ENCODE results near the gene CYTH2. TPM values are rescaled to one million over a fixed set of nuclear protein-coding genes. Genes with fewer than 3 reads are reported as not detected.

Gene CYTH2
- polyA plus RNA-seq, 5 donors = 72.6 to 112 (median 87.8) TPM

Other genes starting within 250 kb of the CYTH2 start
- 10 to 100 TPM; 58.7 to 96.3 (median 86.0) TPM for gene CARD8, start 213.5 kb upstream of the CYTH2 start, polyA plus RNA-seq (ENCODE audit: insufficient read depth in 1 of 5, insufficient read length in 5 of 5, low replicate concordance in 1 of 5)
- gene ZNF114, start 199.3 kb upstream of the CYTH2 start, polyA plus RNA-seq (ENCODE audit: insufficient read depth in 1 of 5, insufficient read length in 5 of 5, low replicate concordance in 1 of 5) = 10 to 100 TPM in 1 of 5 donors, 1 to 10 TPM in 4; 8.1 to 10.6 (median 9.0) TPM
- gene EMP3, start 143.8 kb upstream of the CYTH2 start, polyA plus RNA-seq (ENCODE audit: insufficient read depth in 1 of 5, insufficient read length in 5 of 5, low replicate concordance in 1 of 5) = 100 to 1,000 TPM in 4 of 5 donors, 10 to 100 TPM in 1; 98.1 to 129 (median 108) TPM
- 1 to 10 TPM; 6.6 to 9.2 (median 7.7) TPM for gene TMEM143, start 105.4 kb upstream of the CYTH2 start, polyA plus RNA-seq (ENCODE audit: insufficient read depth in 1 of 5, insufficient read length in 5 of 5, low replicate concordance in 1 of 5)
- under 1 TPM in 1 of 5 donors, not detected in 4; 0.27 TPM for gene SYNGR4, start 105.0 kb upstream of the CYTH2 start, polyA plus RNA-seq (ENCODE audit: insufficient read depth in 1 of 5, insufficient read length in 5 of 5, low replicate concordance in 1 of 5)
- gene KDELR1, start 77.8 kb upstream of the CYTH2 start, polyA plus RNA-seq (ENCODE audit: insufficient read depth in 1 of 5, insufficient read length in 5 of 5, low replicate concordance in 1 of 5) = 100 to 1,000 TPM; 141 to 191 (median 175) TPM
- gene GRIN2D, start 75.7 kb upstream of the CYTH2 start, polyA plus RNA-seq (ENCODE audit: insufficient read depth in 1 of 5, insufficient read length in 5 of 5, low replicate concordance in 1 of 5) = under 1 TPM; 0.13 to 0.58 (median 0.40) TPM
- 10 to 100 TPM; 17.5 to 30.9 (median 21.7) TPM for gene GRWD1, start 23.4 kb upstream of the CYTH2 start, polyA plus RNA-seq (ENCODE audit: insufficient read depth in 1 of 5, insufficient read length in 5 of 5, low replicate concordance in 1 of 5)
- gene KCNJ14, start 13.8 kb upstream of the CYTH2 start, polyA plus RNA-seq (ENCODE audit: insufficient read depth in 1 of 5, insufficient read length in 5 of 5, low replicate concordance in 1 of 5) = 1 to 10 TPM in 3 of 5 donors, under 1 TPM in 2; 0.70 to 1.5 (median 1.2) TPM
- 1 to 10 TPM; 1.4 to 4.0 (median 2.6) TPM for gene LMTK3, start 42.5 kb downstream of the CYTH2 start, polyA plus RNA-seq (ENCODE audit: insufficient read depth in 1 of 5, insufficient read length in 5 of 5, low replicate concordance in 1 of 5)
- gene SULT2B1, start 82.8 kb downstream of the CYTH2 start, polyA plus RNA-seq (ENCODE audit: insufficient read depth in 1 of 5, insufficient read length in 5 of 5, low replicate concordance in 1 of 5) = 1 to 10 TPM; 1.6 to 4.2 (median 3.3) TPM
- gene SPACA4, start 137.4 kb downstream of the CYTH2 start, polyA plus RNA-seq (ENCODE audit: insufficient read depth in 1 of 5, insufficient read length in 5 of 5, low replicate concordance in 1 of 5) = under 1 TPM; 0.11 to 0.76 (median 0.32) TPM
- gene FAM83E, start 145.7 kb downstream of the CYTH2 start, polyA plus RNA-seq (ENCODE audit: insufficient read depth in 1 of 5, insufficient read length in 5 of 5, low replicate concordance in 1 of 5) = 10 to 100 TPM in 2 of 5 donors, 1 to 10 TPM in 3; 3.7 to 11.6 (median 4.8) TPM
- gene RPL18, start 149.8 kb downstream of the CYTH2 start, polyA plus RNA-seq (ENCODE audit: insufficient read depth in 1 of 5, insufficient read length in 5 of 5, low replicate concordance in 1 of 5) = 1,000 to 10,000 TPM; 1,161 to 2,077 (median 1,395) TPM
- gene SPHK2, start 150.1 kb downstream of the CYTH2 start, polyA plus RNA-seq (ENCODE audit: insufficient read depth in 1 of 5, insufficient read length in 5 of 5, low replicate concordance in 1 of 5) = 10 to 100 TPM; 10.0 to 17.8 (median 11.6) TPM
- gene DBP, start 168.0 kb downstream of the CYTH2 start, polyA plus RNA-seq (ENCODE audit: insufficient read depth in 1 of 5, insufficient read length in 5 of 5, low replicate concordance in 1 of 5) = 10 to 100 TPM in 3 of 5 donors, 1 to 10 TPM in 2; 6.3 to 14.0 (median 10.5) TPM
- gene CA11, start 176.8 kb downstream of the CYTH2 start, polyA plus RNA-seq (ENCODE audit: insufficient read depth in 1 of 5, insufficient read length in 5 of 5, low replicate concordance in 1 of 5) = 1 to 10 TPM; 3.8 to 7.5 (median 5.7) TPM
- gene NTN5, start 203.6 kb downstream of the CYTH2 start, polyA plus RNA-seq (ENCODE audit: insufficient read depth in 1 of 5, insufficient read length in 5 of 5, low replicate concordance in 1 of 5) = 1 to 10 TPM in 3 of 5 donors, under 1 TPM in 2; 0.43 to 2.2 (median 1.5) TPM
- 1 to 10 TPM; 1.5 to 3.2 (median 2.3) TPM for gene FUT2, start 226.6 kb downstream of the CYTH2 start, polyA plus RNA-seq (ENCODE audit: insufficient read depth in 1 of 5, insufficient read length in 5 of 5, low replicate concordance in 1 of 5)

All from right lung (tissue), 5 donors.